Hematopoietic multipotent progenitor cell treated with erythropoietin and hydrocortisone succinate and interleukin-3 and kit ligand, for 4 days (in vitro differentiated cells): ENCODE data around the gene BOLA1.
"Not testable (repeated sequence)": the region's sequence is repeated elsewhere in the genome, so short reads cannot be mapped to it uniquely, and the experiment has no call there.

Experiments used
- DNase-seq: peaks from one replicate; pipeline ENCODE4 v3.0.0-alpha.2; 2015

BOLA1 gene, protein sequence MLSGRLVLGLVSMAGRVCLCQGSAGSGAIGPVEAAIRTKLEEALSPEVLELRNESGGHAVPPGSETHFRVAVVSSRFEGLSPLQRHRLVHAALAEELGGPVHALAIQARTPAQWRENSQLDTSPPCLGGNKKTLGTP

DNA sequence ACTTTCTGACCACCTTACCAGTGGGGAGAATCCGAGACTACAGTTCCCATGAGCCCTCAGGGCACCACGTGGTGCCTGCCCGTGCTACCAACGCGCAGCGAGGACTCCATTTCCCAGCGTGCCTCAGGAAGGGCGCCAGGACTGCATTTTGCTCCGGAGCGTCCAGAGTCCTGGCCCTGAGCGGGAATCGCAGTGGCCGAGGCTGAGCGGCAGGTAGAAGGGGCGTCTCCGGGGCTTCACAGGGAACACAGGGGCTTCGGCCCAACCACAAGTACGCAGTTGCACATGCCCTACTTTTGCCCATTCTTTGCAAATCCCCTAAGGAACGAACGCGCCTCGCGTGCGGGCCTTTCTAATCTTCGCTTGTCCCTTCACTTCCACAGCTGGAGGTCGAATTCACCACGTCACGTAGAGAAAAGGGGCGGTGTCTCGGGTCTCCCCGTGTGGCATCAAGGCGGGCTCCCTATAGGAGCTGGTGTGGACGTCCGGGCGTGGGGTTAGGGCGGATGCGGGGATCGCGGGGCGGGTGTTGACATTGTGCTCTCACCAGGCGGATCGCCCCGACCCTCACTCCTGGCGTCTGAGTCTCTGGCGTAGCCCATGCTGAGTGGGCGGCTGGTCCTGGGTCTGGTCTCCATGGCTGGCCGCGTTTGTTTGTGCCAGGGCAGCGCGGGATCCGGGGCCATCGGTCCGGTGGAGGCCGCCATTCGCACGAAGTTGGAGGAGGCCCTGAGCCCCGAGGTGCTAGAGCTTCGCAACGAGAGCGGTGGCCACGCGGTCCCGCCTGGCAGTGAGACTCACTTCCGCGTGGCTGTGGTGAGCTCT is at the start of gene BOLA1:
Gene BOLA1 (plus strand): TSS at position 109 of the 825 bp plus-strand sequence. CDS start 492 bp downstream, at position 601.
- DNase-seq = peak; percentile 96

- peak; percentile 69 for DNase-seq
Observed at GRCh38 chr1:149849947-149850360, 49.4 kb upstream of the BOLA1 start.

- DNase-seq = not testable (repeated sequence)
Observed at GRCh38 chr1:149850732-149851345, 48.5 kb upstream of the BOLA1 start.

- not testable (repeated sequence) for DNase-seq
Observed at GRCh38 chr1:149851585-149852213, 47.7 kb upstream of the BOLA1 start.

GRCh38 chr1:149852263-149852662 is 47.1 kb upstream of the BOLA1 start:
- DNase-seq = not testable (repeated sequence)

DNA sequence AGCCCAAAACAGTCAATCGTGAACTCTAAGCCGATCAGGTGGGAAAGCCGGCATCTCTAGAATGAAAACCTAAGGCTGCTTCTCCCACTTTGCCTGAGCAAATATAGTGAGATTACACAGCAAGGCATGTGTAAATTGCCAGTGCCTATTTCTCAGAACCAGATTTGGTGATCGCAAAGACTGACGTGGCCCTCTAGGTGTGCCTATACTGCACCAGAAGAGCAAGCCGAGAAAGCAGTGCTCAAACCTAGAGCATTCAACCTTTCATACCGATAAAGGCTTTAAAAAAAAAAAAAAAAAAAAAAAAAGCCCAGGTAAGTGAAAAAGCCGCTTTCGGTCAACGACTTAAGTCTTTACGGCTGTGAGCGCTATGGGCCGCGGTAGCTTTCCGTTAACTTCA is 39.1 kb upstream of the BOLA1 start:
- not testable (repeated sequence) for DNase-seq

DNA sequence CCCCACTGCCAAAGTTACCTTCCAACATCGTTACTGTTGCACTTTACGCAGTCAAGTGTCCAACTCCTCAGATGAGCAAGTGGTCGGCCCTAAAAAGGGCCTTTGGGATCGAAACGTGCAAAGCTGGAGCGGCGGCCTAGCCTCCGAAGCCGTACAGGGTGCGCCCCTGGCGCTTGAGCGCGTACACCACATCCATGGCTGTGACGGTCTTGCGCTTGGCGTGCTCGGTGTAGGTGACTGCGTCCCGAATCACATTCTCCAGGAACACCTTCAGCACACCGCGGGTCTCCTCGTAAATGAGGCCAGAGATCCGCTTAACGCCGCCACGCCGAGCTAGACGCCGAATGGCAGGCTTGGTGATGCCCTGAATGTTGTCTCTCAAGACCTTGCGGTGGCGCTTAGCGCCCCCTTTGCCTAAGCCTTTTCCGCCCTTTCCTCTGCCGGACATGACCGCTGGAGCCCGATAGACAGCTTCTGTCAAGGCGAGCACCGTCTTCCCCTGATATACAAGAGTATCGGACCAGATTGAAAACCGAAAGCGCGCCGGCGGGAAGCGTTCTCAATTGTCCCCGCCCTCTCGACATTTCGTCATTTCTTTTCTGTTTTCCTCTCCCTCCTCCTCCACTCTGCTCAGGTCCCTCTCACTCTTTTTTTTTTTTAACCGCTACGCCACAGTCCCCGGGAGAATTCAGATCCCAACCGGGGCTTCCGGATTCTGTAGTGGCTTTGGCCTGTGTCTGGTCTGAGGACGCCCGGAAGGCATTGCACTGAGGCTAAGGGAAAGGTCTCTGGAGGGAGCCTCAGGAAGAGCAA is 38.5 kb upstream of the BOLA1 start:
- not testable (repeated sequence) for DNase-seq

DNA sequence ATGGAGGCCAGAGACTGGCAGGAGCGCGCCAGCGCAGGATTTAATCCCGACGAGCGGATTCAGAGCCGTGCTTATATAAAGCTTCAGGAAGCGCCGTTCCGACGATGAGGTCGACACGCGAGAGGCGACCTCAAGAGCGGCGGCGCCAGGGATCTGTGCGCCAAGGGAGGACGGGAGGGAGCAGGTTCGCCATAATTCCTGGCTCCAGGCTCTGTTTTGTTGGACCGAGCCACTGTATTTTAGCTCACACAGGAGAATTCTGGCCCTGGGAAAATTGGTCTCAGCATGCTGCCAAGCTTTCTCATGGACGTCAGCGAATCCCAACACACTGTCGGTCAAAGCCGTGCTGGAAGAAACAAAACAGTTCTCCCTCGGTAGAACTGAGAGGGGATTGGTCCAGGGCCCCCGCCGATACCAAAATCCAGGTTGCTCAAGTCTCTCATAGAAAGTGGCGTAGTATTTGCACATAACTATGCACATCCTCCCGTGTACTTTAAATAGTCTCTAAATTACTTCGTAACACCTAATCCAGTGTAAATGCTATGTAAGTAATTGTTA is 37.8 kb upstream of the BOLA1 start:
- not testable (repeated sequence) for DNase-seq

- not testable (repeated sequence) for DNase-seq
Observed at GRCh38 chr1:149866887-149867286, 32.5 kb upstream of the BOLA1 start.

DNA sequence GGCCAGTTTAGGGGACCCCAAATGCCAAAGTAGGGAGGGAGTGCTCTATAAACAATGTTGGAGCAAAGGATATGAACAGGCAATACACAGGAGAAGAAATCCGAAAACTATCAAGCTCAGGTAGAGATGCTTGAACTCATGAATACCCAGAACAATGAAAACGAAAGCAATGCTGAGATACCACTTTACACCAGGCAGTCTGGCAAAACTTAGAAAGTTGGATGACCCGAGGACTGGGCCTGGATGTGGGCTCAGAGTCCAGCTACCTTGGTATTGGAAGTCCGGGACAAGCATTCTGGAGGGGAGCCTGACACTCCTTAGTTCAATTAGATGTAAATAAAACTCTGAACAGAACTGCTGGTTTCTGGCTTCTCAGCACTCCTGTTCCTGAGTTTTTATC is 26.3 kb upstream of the BOLA1 start:
- DNase-seq = not testable (repeated sequence)

DNA sequence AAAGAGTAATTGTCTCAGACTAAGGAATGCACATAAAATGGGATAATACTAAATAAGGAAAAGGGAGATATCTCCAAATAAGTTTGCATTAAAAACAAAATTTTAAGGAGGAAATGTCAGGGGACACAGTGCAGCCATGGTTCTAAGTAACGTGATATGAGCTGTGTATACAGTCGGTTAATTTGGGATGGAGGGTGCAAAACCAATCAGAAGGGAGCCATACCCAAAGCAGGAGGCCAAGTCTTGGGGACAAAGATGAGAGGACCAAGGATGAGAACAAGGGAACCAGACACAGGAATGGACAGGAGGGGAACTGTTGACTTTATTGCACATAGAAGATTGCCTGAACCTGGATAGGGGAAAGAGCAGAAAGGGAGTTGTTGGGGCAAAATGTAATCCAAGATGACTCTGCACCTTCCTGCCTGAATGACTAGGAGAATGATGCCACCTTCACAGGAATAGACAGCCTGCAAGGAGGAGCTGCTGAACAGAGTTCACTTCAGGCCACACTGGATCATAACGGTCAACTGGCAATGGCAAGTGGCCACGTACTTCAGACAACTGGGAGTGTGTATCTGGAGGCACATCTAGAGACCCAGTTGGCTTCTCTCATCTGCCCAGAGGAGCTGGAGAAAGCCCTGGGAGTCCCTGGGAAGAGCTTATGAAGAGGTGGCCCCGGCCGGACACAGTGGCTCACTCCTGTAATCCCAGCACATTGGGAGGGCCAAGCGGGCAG is 22.0 kb upstream of the BOLA1 start:
- no peak for DNase-seq

- peak; percentile 18 for DNase-seq
Observed at GRCh38 chr1:149879556-149879955, 19.8 kb upstream of the BOLA1 start.

DNA sequence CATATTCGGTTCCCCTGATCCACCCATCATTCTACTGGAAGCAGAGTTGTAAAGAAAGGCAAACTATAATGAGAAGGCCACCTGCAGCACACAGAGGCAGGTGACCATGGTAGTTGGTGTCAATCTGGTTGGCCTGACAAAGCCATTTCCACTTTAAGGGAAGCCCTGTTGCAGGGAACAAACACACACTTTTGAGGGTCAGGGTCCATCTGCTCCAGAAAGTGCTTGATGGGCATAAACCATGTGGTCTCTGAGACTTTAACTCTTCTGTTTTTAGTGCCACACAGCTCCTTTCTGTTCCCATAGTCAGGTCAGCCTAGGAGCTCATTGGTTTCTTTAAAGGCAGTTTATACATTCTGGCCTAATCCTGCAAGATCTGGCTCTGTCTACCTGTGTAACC is 17.5 kb upstream of the BOLA1 start:
- DNase-seq = no peak

DNA sequence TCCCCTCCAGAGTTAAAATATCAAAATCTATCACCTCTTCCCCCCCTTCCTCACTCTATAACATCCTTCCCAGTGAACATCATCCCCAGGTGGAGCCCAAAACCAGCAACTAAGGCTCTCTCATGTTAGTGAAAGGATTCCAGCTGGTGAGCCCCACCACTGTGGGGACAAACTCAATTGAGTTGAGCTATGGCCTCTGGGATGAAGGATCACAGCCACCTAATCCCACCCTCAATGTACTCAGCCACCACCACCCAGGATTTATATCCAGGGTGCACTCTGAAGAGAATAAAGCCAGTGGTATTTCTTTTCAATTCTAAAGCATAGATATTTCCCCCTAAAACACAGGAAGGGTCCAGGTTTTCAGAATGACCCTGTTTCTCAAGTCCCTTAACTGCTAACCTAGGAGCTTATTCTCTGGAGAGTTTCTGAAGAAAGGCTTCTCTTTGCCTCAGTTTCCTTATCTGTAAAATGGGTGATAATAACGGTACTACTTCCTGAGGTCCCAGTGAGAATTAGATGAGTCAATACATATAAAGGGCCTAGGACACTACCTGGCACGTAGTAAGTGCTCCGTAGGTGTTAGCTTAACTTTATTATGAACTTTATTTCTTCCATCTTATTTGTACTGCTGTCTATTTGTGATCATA is 15.6 kb upstream of the BOLA1 start:
- no peak for DNase-seq

DNA sequence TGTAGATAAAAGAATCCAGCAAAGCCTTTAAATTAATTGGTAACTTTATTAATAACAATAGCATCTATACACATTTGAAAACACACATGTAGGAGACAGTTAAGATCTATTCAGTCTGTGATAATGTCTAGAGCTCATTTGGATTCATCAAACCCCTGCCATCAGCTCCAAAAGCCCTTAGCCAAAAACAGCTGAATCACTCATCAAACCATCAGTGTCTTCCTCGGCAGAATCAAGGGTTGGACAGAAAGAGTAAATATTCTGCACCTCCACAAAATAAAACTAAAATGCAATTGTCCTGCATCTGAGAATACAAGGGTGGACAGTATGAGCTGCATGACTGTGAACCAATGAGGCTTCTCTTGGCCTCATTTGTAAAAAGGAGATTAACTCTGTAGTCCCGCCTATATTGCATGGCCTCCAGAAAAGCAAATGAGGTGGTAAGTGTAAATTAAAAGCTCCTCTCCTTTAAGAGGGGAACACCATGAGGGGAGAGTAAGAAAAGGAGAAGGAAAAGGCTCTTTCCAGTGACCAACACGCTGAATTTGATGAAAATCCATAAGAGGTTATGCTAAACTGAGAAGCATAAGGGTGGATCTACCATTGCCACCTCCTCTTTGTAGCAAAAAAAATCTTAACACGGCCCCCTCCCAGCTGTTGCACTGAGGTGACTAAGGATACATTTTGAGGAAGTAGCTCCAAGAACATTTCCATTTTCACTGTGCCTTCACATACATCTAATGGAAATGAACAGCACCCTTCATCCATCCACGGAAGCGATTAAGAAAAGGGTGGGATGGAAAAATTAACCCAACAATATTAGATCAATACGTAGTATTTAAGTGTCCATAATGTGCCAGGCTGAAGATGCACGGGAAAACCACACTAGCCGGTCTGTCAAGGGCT is 14.7 kb upstream of the BOLA1 start:
- DNase-seq = peak; percentile 93

- peak; percentile 96 for DNase-seq
Observed at GRCh38 chr1:149885339-149886120, 13.8 kb upstream of the BOLA1 start.

GRCh38 chr1:149886121-149886395 is 13.3 kb upstream of the BOLA1 start:
- not testable (repeated sequence) for DNase-seq

DNA sequence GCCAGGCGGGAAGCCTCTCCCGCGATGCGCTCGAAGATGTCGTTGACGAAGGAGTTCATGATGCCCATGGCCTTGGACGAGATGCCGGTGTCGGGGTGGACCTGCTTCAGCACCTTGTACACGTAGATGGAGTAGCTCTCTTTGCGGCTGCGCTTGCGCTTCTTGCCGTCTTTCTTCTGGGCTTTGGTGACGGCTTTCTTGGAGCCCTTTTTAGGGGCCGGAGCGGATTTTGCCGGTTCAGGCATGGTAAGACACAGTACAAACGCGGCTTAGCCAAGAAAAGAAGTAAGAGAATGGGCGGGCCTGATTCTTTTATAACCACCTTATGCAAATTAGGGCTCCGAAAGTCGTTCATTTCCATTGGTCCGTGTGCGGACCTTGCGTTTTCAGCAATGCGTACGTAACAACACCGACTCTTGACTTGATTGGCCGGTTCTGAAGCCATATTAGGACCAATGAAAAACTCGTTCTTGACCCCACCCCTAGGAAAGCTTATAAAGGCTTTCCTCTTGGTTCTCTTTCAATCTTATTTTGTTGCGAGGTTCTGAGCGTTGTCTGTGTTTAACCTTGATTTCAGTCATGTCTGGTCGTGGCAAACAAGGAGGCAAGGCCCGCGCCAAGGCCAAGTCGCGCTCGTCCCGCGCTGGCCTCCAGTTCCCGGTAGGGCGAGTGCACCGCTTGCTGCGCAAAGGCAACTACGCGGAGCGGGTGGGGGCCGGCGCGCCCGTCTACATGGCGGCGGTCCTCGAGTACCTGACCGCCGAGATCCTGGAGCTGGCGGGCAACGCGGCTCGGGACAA is 12.8 kb upstream of the BOLA1 start:
- DNase-seq = peak; percentile 99

DNA sequence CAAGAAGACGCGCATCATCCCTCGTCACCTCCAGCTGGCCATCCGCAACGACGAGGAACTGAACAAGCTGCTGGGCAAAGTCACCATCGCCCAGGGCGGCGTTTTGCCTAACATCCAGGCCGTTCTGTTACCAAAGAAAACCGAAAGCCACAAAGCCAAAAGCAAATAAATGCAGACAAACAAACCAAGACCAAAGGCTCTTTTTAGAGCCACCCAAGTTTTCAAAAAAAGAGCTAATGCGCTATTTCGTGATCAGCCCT is 12.2 kb upstream of the BOLA1 start:
- not testable (repeated sequence) for DNase-seq
